Calu3 (cell line): Measurements from ENCODE around the gene MKLN1. TPM values are rescaled to one million over a fixed set of nuclear protein-coding genes. Genes with fewer than 3 reads are reported as not detected.

Source experiments
- BruUV-seq: library from RNA; stranded (reverse); fragments of 400-500 nt; replicated peaks from 2 replicates; lab custom pipeline; 2021; lab: Mats Ljungman, UMichigan
- CTCF ChIA-PET: fragments of 300-600 bp; sonication (Branson Sonifier 250); formaldehyde crosslinking; loops from one replicate; lab custom pipeline; 2022; ENCODE audit warnings: antibody characterized with exemption; lab: Charles Lee
- DNase-seq: peaks from one replicate; pipeline ENCODE4 v3.0.0; 2022
- H3K27ac Mint-ChIP-seq: one replicate; pipeline ENCODE4 v1.8.0; 2022; ENCODE audit warnings: mixed read lengths; ENCODE audit not compliant: unreplicated experiment
- H3K27me3 Mint-ChIP-seq: one replicate; pipeline ENCODE4 v1.8.0; 2022; ENCODE audit warnings: mixed read lengths; ENCODE audit not compliant: unreplicated experiment
- H3K36me3 Mint-ChIP-seq: one replicate; pipeline ENCODE4 v1.8.0; 2022; ENCODE audit warnings: mild to moderate bottlenecking, moderate library complexity, mixed read lengths; ENCODE audit not compliant: insufficient read depth, unreplicated experiment
- H3K4me1 Mint-ChIP-seq: one replicate; pipeline ENCODE4 v1.8.0; 2022; ENCODE audit warnings: mild to moderate bottlenecking, low read depth, mixed read lengths; ENCODE audit not compliant: unreplicated experiment
- H3K4me3 Mint-ChIP-seq: one replicate; pipeline ENCODE4 v1.8.0; 2022; ENCODE audit warnings: mild to moderate bottlenecking, low read depth, moderate library complexity, mixed read lengths; ENCODE audit not compliant: unreplicated experiment
- H3K9me3 Mint-ChIP-seq: one replicate; pipeline ENCODE4 v1.8.0; 2022; ENCODE audit warnings: low read depth, mixed read lengths; ENCODE audit not compliant: unreplicated experiment
- CTCF ChIP-seq: fragments of 200-600 bp; IDR thresholded peaks from one replicate; pipeline ENCODE4 v1.8.0; 2022; ENCODE audit warnings: antibody characterized with exemption; ENCODE audit not compliant: unreplicated experiment
- intact Hi-C: fragments of 100-400 bp; cut with micrococcal nuclease; formaldehyde crosslinking; loops from one replicate; pipeline ENCODE4 v1.10.0; 2022; ENCODE audit not compliant: unreplicated experiment
- total RNA-seq: library from RNA; stranded (reverse); gene quantifications from 2 replicates; pipeline ENCODE4 v1.2.3, GENCODE V29; 2022

MKLN1 gene
- total RNA-seq, 1 experiment from 2014 or later = 47.1 TPM

- H3K36me3 Mint-ChIP-seq = peaks cover 11% of the 10 kb centered on the region
- H3K9me3 Mint-ChIP-seq = peaks cover 4% of the 10 kb centered on the region
- DNase-seq = no peak
- no peak overlapping the region for H3K4me3 Mint-ChIP-seq
- no TSS peak for BruUV-seq
- TF ChIP-seq CTCF = no peak
- intact Hi-C loops = no loop called here
- no peaks in the 10 kb centered on the region for H3K27me3 Mint-ChIP-seq
- H3K4me1 Mint-ChIP-seq = no peaks in the 10 kb centered on the region
- no peak overlapping the region for H3K27ac Mint-ChIP-seq
- CTCF ChIA-PET = interaction anchor here (1.6 kb wide), 1 partner anchor 11 kb away, joined by 3 read pairs; no protein-coding TSS in a partner anchor
Measured at GRCh38 chr7:131400681-131401176, 73.1 kb downstream of the MKLN1 start.

DNA sequence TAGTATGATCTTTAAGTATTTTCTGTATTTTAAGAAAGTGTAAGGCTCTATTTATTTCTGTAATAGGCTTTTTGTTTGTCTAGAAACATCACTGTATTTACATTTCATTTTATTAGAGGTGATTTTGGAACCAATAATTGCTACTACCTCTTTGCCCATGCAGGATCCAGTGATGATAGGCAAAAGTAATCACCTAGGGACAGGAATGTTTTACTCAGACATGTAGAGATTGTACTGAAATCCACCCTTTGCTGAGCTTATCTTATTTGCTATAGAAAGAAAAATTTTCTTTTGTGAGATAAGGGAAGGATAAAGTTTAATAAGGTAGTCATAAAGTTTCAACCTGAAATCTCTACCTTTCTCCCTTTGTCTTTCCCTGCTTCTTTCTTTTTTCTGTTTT is 73.5 kb downstream of the MKLN1 start:
- no peak for TF ChIP-seq CTCF
- intact Hi-C loops = no loop called here
- Mint-ChIP-seq H3K4me1 (no peaks in the 10 kb centered on the region), H3K36me3 (peaks cover 11% of the 10 kb centered on the region), H3K27me3 (no peaks in the 10 kb centered on the region), H3K9me3 (peaks cover 4% of the 10 kb centered on the region), H3K27ac (no peak overlapping the region), H3K4me3 (no peak overlapping the region)
- DNase-seq = no peak
- CTCF ChIA-PET = interaction anchor here (1.6 kb wide), 1 partner anchor 11 kb away, joined by 3 read pairs; no protein-coding TSS in a partner anchor
- BruUV-seq = no TSS peak

- DNase-seq = no peak
- H3K9me3 Mint-ChIP-seq = peaks cover 4% of the 10 kb centered on the region
- H3K27ac Mint-ChIP-seq = no peak overlapping the region
- CTCF ChIA-PET = interaction anchor here (1.0 kb wide), 1 partner anchor 12 kb away, joined by 3 read pairs; no protein-coding TSS in a partner anchor
- H3K36me3 Mint-ChIP-seq = peaks cover 11% of the 10 kb centered on the region
- no TSS peak for BruUV-seq
- no peak overlapping the region for H3K4me3 Mint-ChIP-seq
- no peaks in the 10 kb centered on the region for H3K4me1 Mint-ChIP-seq
- no peaks in the 10 kb centered on the region for H3K27me3 Mint-ChIP-seq
- no peak for TF ChIP-seq CTCF
- intact Hi-C loops = no loop called here
Measured at GRCh38 chr7:131403322-131403721, 75.6 kb downstream of the MKLN1 start.

GRCh38 chr7:131404226-131404911 is 76.7 kb downstream of the MKLN1 start:
- Mint-ChIP-seq H3K4me3 (no peak overlapping the region), H3K9me3 (peaks cover 4% of the 10 kb centered on the region), H3K4me1 (no peaks in the 10 kb centered on the region), H3K27me3 (no peaks in the 10 kb centered on the region), H3K27ac (no peak overlapping the region), H3K36me3 (peaks cover 4% of the 10 kb centered on the region)
- no TSS peak for BruUV-seq
- DNase-seq = no peak
- intact Hi-C loops = no loop called here
- CTCF ChIA-PET = no interaction called here
- no peak for TF ChIP-seq CTCF
